NCI-H2029 treated with DMSO at 0.1 percent for 48 hours (cell line): Measurements from ENCODE around the gene ESYT1.
A peak's percentile ranks its signal among the peaks of the same experiment; 100 is the strongest.

Source experiments
- DNase-seq: peaks from one replicate; lab custom pipeline; 2025; lab: John Stamatoyannopoulos, UW

ESYT1 gene

GRCh38 chr12:56128670-56129205 lies 671 bp downstream of the ESYT1 start:
- DNase-seq = no peak

- DNase-seq = no peak
These were observed 1.3 kb downstream of the ESYT1 start for GRCh38 chr12:56129206-56129941.

GRCh38 chr12:56129942-56130495 lies 2.0 kb downstream of the ESYT1 start:
- no peak for DNase-seq

- no peak for DNase-seq
These were observed 2.8 kb downstream of the ESYT1 start for GRCh38 chr12:56130876-56131275.

GRCh38 chr12:56134897-56135296 lies 6.8 kb downstream of the ESYT1 start:
- no peak for DNase-seq

GRCh38 chr12:56137853-56138571 lies 9.9 kb downstream of the ESYT1 start:
- no peak for DNase-seq

GRCh38 chr12:56141946-56142784 lies 14.1 kb downstream of the ESYT1 start:
- no peak for DNase-seq

GRCh38 chr12:56143217-56143616 lies 15.2 kb downstream of the ESYT1 start:
- DNase-seq = no peak

GRCh38 chr12:56143870-56144269 lies 15.8 kb downstream of the ESYT1 start:
- DNase-seq = no peak

GRCh38 chr12:56145217-56145616 lies 17.1 kb downstream of the ESYT1 start:
- DNase-seq = no peak

GRCh38 chr12:56146492-56147460 lies 18.7 kb downstream of the ESYT1 start:
- DNase-seq = no peak

- DNase-seq = peak; percentile 58
These were observed 22.5 kb downstream of the ESYT1 start for GRCh38 chr12:56150563-56150962.

- peak; percentile 46 for DNase-seq
These were observed 23.6 kb downstream of the ESYT1 start for GRCh38 chr12:56151672-56152131.

GRCh38 chr12:56152132-56152755 lies 24.2 kb downstream of the ESYT1 start, which contains the start of gene MYL6B:
MYL6B (plus strand) TSS chr12:56152587; CDS start chr12:56153919, 1,332 bp downstream.
- DNase-seq = peak; percentile 79

- DNase-seq = no peak
These were observed 24.9 kb downstream of the ESYT1 start for GRCh38 chr12:56152756-56153677.

GRCh38 chr12:56153678-56154065 lies 25.6 kb downstream of the ESYT1 start:
- no peak for DNase-seq

GRCh38 chr12:56154246-56154771 lies 26.2 kb downstream of the ESYT1 start:
- no peak for DNase-seq

- DNase-seq = no peak
These were observed 26.8 kb downstream of the ESYT1 start for GRCh38 chr12:56154818-56155217.
